IMR-90 (cell line): ENCODE data around the gene FKRP. TPM values are rescaled to one million over a fixed set of nuclear protein-coding genes. Genes with fewer than 3 reads are reported as not detected.

Source experiments
- ATAC-seq: fragments of 200-7000 bp; cut with Tn5 transposase; 2 replicates; pipeline ENCODE4 v1.9.1; 2020; ENCODE audit warnings: low read depth, mild to moderate bottlenecking, moderate library complexity
- BruUV-seq: library from RNA; stranded (reverse); fragments of 400-500 nt; replicated peaks from 2 replicates; lab custom pipeline; 2021; lab: Mats Ljungman, UMichigan
- CTCF ChIA-PET: fragments of 300-600 bp; formaldehyde crosslinking; extraction: SDS; loops from one replicate; lab custom pipeline; 2021; ENCODE audit warnings: antibody characterized with exemption; lab: Yijun Ruan, JAX
- POLR2A ChIA-PET: fragments of 300-600 bp; sonication (Branson Sonifier 250); formaldehyde crosslinking; loops from one replicate; lab custom pipeline; 2022; ENCODE audit warnings: antibody characterized with exemption; ENCODE audit not compliant: unreplicated experiment; lab: Charles Lee
- DNase-seq: peaks from one replicate; pipeline ENCODE4 v3.0.0; 2013
- H2AFZ ChIP-seq: replicated peaks from 2 replicates; pipeline ENCODE3; 2013; ENCODE audit warnings: low read length, mild to moderate bottlenecking; ENCODE audit not compliant: poor library complexity
- H2AK5ac ChIP-seq: 2 replicates; pipeline ENCODE4 v1.6.1; 2013; ENCODE audit warnings: low read depth, low read length, inconsistent platforms
- H2AK9ac ChIP-seq: replicated peaks from 2 replicates; pipeline ENCODE3; 2013; ENCODE audit warnings: mild to moderate bottlenecking, low read depth, low read length, moderate library complexity; ENCODE audit not compliant: poor library complexity
- H2BK120ac ChIP-seq: 2 replicates; pipeline ENCODE4 v1.6.1; 2013; ENCODE audit warnings: low read depth, low read length, inconsistent platforms
- H2BK15ac ChIP-seq: 3 replicates; pipeline ENCODE4 v1.6.1; 2013; ENCODE audit warnings: low read depth, low read length, inconsistent platforms
- H2BK20ac ChIP-seq: 2 replicates; pipeline ENCODE4 v1.6.1; 2013; ENCODE audit warnings: low read depth, mild to moderate bottlenecking, inconsistent platforms, low read length, moderate library complexity
- H2BK5ac ChIP-seq: 2 replicates; pipeline ENCODE4 v1.6.1; 2013; ENCODE audit warnings: mild to moderate bottlenecking, low read depth, low read length, inconsistent platforms; ENCODE audit not compliant: poor library complexity, severe bottlenecking
- H3K14ac ChIP-seq: replicated peaks from 2 replicates; pipeline ENCODE4 v1.6.1; 2013; ENCODE audit warnings: low read depth, low read length, inconsistent platforms
- H3K18ac ChIP-seq: 2 replicates; pipeline ENCODE4 v1.6.1; 2013; ENCODE audit warnings: low read depth, low read length, control low read depth
- H3K23ac ChIP-seq: 2 replicates; pipeline ENCODE4 v1.6.1; 2013; ENCODE audit warnings: low read depth, low read length, inconsistent platforms
- H3K27ac ChIP-seq: 2 replicates; pipeline ENCODE4 v1.5.1; 2013; ENCODE audit warnings: mild to moderate bottlenecking, control low read depth, low read length; ENCODE audit not compliant: insufficient read depth
- H3K27me3 ChIP-seq: 2 replicates; pipeline ENCODE4 v1.6.1; 2013; ENCODE audit warnings: low read length; ENCODE audit not compliant: control insufficient read depth, insufficient read depth
- H3K36me3 ChIP-seq: 2 replicates; pipeline ENCODE4 v1.6.1; 2013; ENCODE audit warnings: low read length, mixed read lengths; ENCODE audit not compliant: control insufficient read depth, insufficient read depth
- H3K4ac ChIP-seq: 2 replicates; pipeline ENCODE4 v1.6.1; 2013; ENCODE audit warnings: low read depth, low read length, inconsistent platforms
- H3K4me1 ChIP-seq: 2 replicates; pipeline ENCODE4 v1.6.1; 2013; ENCODE audit warnings: low read length, mixed read lengths; ENCODE audit not compliant: control insufficient read depth, insufficient read depth
- H3K4me2 ChIP-seq: 2 replicates; pipeline ENCODE4 v1.6.1; 2013; ENCODE audit warnings: low read depth, mild to moderate bottlenecking, control low read depth, low read length, moderate library complexity
- H3K4me3 ChIP-seq: 2 replicates; pipeline ENCODE4 v1.5.1; 2013; ENCODE audit warnings: low read depth, mild to moderate bottlenecking, control low read depth, low read length, moderate library complexity; ENCODE audit not compliant: insufficient read depth
- H3K56ac ChIP-seq: 2 replicates; pipeline ENCODE4 v1.6.1; 2013; ENCODE audit warnings: low read length, inconsistent platforms; ENCODE audit not compliant: insufficient read depth; ENCODE audit errors: extremely low read depth
- H3K79me1 ChIP-seq, 2 experiments: 2 replicates each; pipeline ENCODE4 v1.6.1; 2013; ENCODE audit warnings: low read length in 2 of 2, inconsistent platforms in 1 of 2, low read depth in 1 of 2
- H3K9ac ChIP-seq: 2 replicates; pipeline ENCODE4 v1.6.1; 2013; ENCODE audit warnings: low read depth, low read length, control low read depth
- H3K9me1 ChIP-seq: 2 replicates; pipeline ENCODE4 v1.6.1; 2013; ENCODE audit warnings: low read length, inconsistent platforms; ENCODE audit not compliant: insufficient read depth
- H3K9me3 ChIP-seq: 2 replicates; pipeline ENCODE4 v1.6.1; 2013; ENCODE audit warnings: low read length; ENCODE audit not compliant: control insufficient read depth, insufficient read depth
- H4K20me1 ChIP-seq: 2 replicates; pipeline ENCODE4 v1.6.1; 2013; ENCODE audit warnings: low read length, inconsistent platforms; ENCODE audit not compliant: insufficient read depth
- H4K5ac ChIP-seq: 2 replicates; pipeline ENCODE4 v1.6.1; 2013; ENCODE audit warnings: mild to moderate bottlenecking, low read depth, low read length, control low read depth
- H4K8ac ChIP-seq, 2 experiments: 2 replicates each; pipeline ENCODE4 v1.6.1; 2013; ENCODE audit warnings: low read depth in 2 of 2, low read length in 2 of 2, control low read depth in 1 of 2, inconsistent platforms in 1 of 2
- H4K91ac ChIP-seq: 2 replicates; pipeline ENCODE4 v1.6.1; 2013; ENCODE audit warnings: low read depth, low read length, inconsistent platforms; ENCODE audit not compliant: insufficient read depth
- BHLHE40 ChIP-seq: fragments of 150-350 bp; IDR thresholded peaks from 2 replicates; pipeline ENCODE4 v1.6.1; 2016; ENCODE audit warnings: mild to moderate bottlenecking, low read depth, low read length
- CEBPB ChIP-seq: IDR thresholded peaks from 2 replicates; pipeline ENCODE4 v1.6.1; 2012; ENCODE audit warnings: low read depth, low read length, improper control_type of control experiment
- CHD1 ChIP-seq: IDR thresholded peaks from 2 replicates; pipeline ENCODE4 v1.6.1; 2012; ENCODE audit warnings: low read depth, low read length, improper control_type of control experiment
- FOS ChIP-seq: fragments of 150-350 bp; IDR thresholded peaks from 2 replicates; pipeline ENCODE4 v1.6.1; 2016; ENCODE audit warnings: low read depth, low read length
- MAFK ChIP-seq: IDR thresholded peaks from 2 replicates; pipeline ENCODE4 v1.6.1; 2012; ENCODE audit warnings: low read depth, low read length, improper control_type of control experiment
- MAZ ChIP-seq: IDR thresholded peaks from 2 replicates; pipeline ENCODE4 v1.6.1; 2012; ENCODE audit warnings: low read depth, mild to moderate bottlenecking, low read length, improper control_type of control experiment, moderate library complexity, borderline replicate concordance
- MXI1 ChIP-seq: IDR thresholded peaks from 2 replicates; pipeline ENCODE4 v1.6.1; 2012; ENCODE audit warnings: low read depth, mild to moderate bottlenecking, low read length, moderate library complexity, borderline replicate concordance
- NFE2L2 ChIP-seq: fragments of 150-350 bp; IDR thresholded peaks from 2 replicates; pipeline ENCODE4 v1.6.1; 2016; ENCODE audit warnings: low read depth, mild to moderate bottlenecking, low read length
- POLR2A ChIP-seq: IDR thresholded peaks from 2 replicates; pipeline ENCODE4 v1.6.1; 2012; ENCODE audit warnings: mild to moderate bottlenecking, low read depth, low read length
- RAD21 ChIP-seq: IDR thresholded peaks from 2 replicates; pipeline ENCODE4 v1.6.1; 2012; ENCODE audit warnings: low read length, improper control_type of control experiment
- RCOR1 ChIP-seq: IDR thresholded peaks from 2 replicates; pipeline ENCODE4 v1.6.1; 2012; ENCODE audit warnings: mild to moderate bottlenecking, low read length, improper control_type of control experiment; ENCODE audit not compliant: insufficient replicate concordance
- RFX5 ChIP-seq: IDR thresholded peaks from 2 replicates; pipeline ENCODE4 v1.8.0; 2012; ENCODE audit warnings: low read depth, mild to moderate bottlenecking, low read length, moderate library complexity
- SMC3 ChIP-seq: fragments of 150-350 bp; IDR thresholded peaks from 2 replicates; pipeline ENCODE4 v1.6.1; 2016; ENCODE audit warnings: low read depth, mild to moderate bottlenecking, antibody characterized with exemption, low read length, moderate library complexity
- WGBS, 2 experiments: methylation state at CpG; one replicate each; pipeline versions ENCODE4 v1.1.5 to v1.1.7; 2013; ENCODE audit warnings: missing lambda C conversion rate in 2 of 2; ENCODE audit not compliant: insufficient read length in 1 of 2; ENCODE audit errors: extremely low coverage in 2 of 2; 5-methylcytosine and 5-hydroxymethylcytosine counted together
- dilution Hi-C: fragments of 300-500 bp; cut with HindIII; formaldehyde crosslinking; loops from one replicate; pipeline ENCODE4 v1.14.3; 2018; ENCODE audit warnings: low sequenced_read_pairs; ENCODE audit not compliant: unreplicated experiment
- in situ Hi-C: fragments of 300-500 bp; cut with MboI; formaldehyde crosslinking; loops from 3 replicates; pipeline ENCODE4 v1.14.3; 2019; ENCODE audit warnings: low sequenced_read_pairs, inconsistent platforms, mixed read lengths
- intact Hi-C: fragments of 100-400 bp; cut with micrococcal nuclease; formaldehyde crosslinking; loops from 2 replicates; pipeline ENCODE4 v1.10.0; 2022
- polyA plus RNA-seq, 3 experiments: library from polyadenylated mRNA; depleted of rRNA; stranded (reverse); fragments of >200 nt; gene quantifications; 2 replicates each; pipeline ENCODE4 v1.2.3, GENCODE V29; 2012; ENCODE audit warnings: low replicate concordance in 1 of 3
- total RNA-seq: library from RNA; depleted of rRNA; stranded (reverse); fragments of >200 nt; gene quantifications from 2 replicates; pipeline ENCODE4 v1.2.3, GENCODE V29; 2012
- TF ChIP-seq, protein P1 (sequence below): conservative IDR thresholded peaks from 2 replicates; pipeline ENCODE4 v1.5.1; 2012; ENCODE audit warnings: mild to moderate bottlenecking, low read depth, low read length, improper control_type of control experiment
- TF ChIP-seq, protein P2 (sequence below): fragments of 150-350 bp; IDR thresholded peaks from 2 replicates; pipeline ENCODE4 v1.6.1; 2017; ENCODE audit warnings: mild to moderate bottlenecking, antibody characterized with exemption, low read length, low read depth

FKRP gene
- total and polyA plus RNA-seq, 2 of the 4 experiments (the other 2 are of a cell fraction), result 6.1 to 25.3 TPM

DNA sequence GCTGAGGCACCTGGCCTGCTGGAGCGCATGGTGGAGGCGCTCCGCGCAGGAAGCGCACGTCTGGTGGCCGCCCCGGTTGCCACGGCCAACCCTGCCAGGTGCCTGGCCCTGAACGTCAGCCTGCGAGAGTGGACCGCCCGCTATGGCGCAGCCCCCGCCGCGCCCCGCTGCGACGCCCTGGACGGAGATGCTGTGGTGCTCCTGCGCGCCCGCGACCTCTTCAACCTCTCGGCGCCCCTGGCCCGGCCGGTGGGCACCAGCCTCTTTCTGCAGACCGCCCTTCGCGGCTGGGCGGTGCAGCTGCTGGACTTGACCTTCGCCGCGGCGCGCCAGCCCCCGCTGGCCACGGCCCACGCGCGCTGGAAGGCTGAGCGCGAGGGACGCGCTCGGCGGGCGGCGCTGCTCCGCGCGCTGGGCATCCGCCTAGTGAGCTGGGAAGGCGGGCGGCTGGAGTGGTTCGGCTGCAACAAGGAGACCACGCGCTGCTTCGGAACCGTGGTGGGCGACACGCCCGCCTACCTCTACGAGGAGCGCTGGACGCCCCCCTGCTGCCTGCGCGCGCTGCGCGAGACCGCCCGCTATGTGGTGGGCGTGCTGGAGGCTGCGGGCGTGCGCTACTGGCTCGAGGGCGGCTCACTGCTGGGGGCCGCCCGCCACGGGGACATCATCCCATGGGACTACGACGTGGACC, 10.1 kb downstream of the FKRP start:
- Histone ChIP-seq H3K27me3 (no peaks in the 10 kb centered on the region), H3K4me1 (peaks cover 12% of the 10 kb centered on the region), H3K36me3 (peaks cover 20% of the 10 kb centered on the region), H4K8ac (no peak overlapping the region), H3K9me1 (peaks cover 9% of the 10 kb centered on the region), H3K9ac (no peak overlapping the region), H2AFZ (no peak overlapping the region), H3K9me3 (no peaks in the 10 kb centered on the region), H3K14ac (no peak overlapping the region), H3K4me3 (no peak overlapping the region), H2BK15ac (no peak overlapping the region), H3K18ac (no peak overlapping the region), H2AK5ac (peak overlapping the region; percentile 35; the same call in 1 of the 2 replicates), H3K56ac (no peak overlapping the region), H3K4me2 (no peak overlapping the region), H3K27ac (no peak overlapping the region), H2BK120ac (no peak overlapping the region), H4K91ac (no peak overlapping the region), H2AK9ac (no peak overlapping the region), H3K4ac (no peak overlapping the region), H4K20me1 (peaks cover 17% of the 10 kb centered on the region), H4K5ac (no peak overlapping the region), H3K23ac (no peak overlapping the region), H2BK5ac (no peak overlapping the region), H3K79me1 (peaks cover 8 to 29% of the 10 kb centered on the region in 2 experiments; a peak in 2 of 4 replicates), H2BK20ac (no peak overlapping the region)
- ChIA-PET POLR2A (no interaction called here), CTCF (interaction anchor here (0.9 to 1.1 kb wide), 2 partner anchors 84 to 85 kb away, joined by 3 to 5 read pairs; no protein-coding TSS in a partner anchor)
- no TSS peak for BruUV-seq
- in situ Hi-C loops (loop anchor here (5.0 kb wide), 2 partner anchors 86 to 231 kb away; no protein-coding TSS in a partner anchor), dilution Hi-C loops (no loop called here), intact Hi-C loops (loop anchor here (2.0 kb wide), 1 partner anchor 235 kb away; no protein-coding TSS in a partner anchor)
- 87% methylated on average over 70 of the region's 86 CpGs; no CpG with 5 or more reads in 1 of the 2 experiments for WGBS, 2 experiments
- ATAC-seq, result no peak
- no peak for DNase-seq
- TF ChIP-seq MXI1 (no peak), MAFK (no peak), SMC3 (no peak), RAD21 (no peak), RFX5 (no peak), CEBPB (no peak), MAZ (no peak), CHD1 (no peak), NFE2L2 (no peak), POLR2A (no peak), FOS (no peak), BHLHE40 (no peak), RCOR1 (no peak)
- TF ChIP-seq, protein P1, sequence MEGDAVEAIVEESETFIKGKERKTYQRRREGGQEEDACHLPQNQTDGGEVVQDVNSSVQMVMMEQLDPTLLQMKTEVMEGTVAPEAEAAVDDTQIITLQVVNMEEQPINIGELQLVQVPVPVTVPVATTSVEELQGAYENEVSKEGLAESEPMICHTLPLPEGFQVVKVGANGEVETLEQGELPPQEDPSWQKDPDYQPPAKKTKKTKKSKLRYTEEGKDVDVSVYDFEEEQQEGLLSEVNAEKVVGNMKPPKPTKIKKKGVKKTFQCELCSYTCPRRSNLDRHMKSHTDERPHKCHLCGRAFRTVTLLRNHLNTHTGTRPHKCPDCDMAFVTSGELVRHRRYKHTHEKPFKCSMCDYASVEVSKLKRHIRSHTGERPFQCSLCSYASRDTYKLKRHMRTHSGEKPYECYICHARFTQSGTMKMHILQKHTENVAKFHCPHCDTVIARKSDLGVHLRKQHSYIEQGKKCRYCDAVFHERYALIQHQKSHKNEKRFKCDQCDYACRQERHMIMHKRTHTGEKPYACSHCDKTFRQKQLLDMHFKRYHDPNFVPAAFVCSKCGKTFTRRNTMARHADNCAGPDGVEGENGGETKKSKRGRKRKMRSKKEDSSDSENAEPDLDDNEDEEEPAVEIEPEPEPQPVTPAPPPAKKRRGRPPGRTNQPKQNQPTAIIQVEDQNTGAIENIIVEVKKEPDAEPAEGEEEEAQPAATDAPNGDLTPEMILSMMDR, result no peak
- TF ChIP-seq, protein P2, sequence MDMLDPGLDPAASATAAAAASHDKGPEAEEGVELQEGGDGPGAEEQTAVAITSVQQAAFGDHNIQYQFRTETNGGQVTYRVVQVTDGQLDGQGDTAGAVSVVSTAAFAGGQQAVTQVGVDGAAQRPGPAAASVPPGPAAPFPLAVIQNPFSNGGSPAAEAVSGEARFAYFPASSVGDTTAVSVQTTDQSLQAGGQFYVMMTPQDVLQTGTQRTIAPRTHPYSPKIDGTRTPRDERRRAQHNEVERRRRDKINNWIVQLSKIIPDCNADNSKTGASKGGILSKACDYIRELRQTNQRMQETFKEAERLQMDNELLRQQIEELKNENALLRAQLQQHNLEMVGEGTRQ, result no peak
